Subcutaneous abdominal adipose tissue (tissue), 5 donors: ENCODE results near the gene TSNAX.
"Not testable (repeated sequence)": the region's sequence is repeated elsewhere in the genome, so short reads cannot be mapped to it uniquely, and the experiment has no call there.

Source experiments
- H3K27ac ChIP-seq: one replicate; pipeline ENCODE4 v1.7.0; 2013; ENCODE audit warnings: low read depth, mild to moderate bottlenecking, inconsistent platforms, low read length, moderate library complexity
- H3K27me3 ChIP-seq, 5 donors: one replicate each; pipeline ENCODE4 v1.7.0; 2013; ENCODE audit warnings: low read length in 5 of 5, inconsistent platforms in 1 of 5; ENCODE audit not compliant: control insufficient read depth in 5 of 5, insufficient read depth in 4 of 5
- H3K36me3 ChIP-seq, 5 donors: one replicate each; pipeline ENCODE4 v1.7.0; 2013; ENCODE audit warnings: low read length in 5 of 5; ENCODE audit not compliant: control insufficient read depth in 5 of 5, insufficient read depth in 5 of 5
- H3K4me1 ChIP-seq, 5 donors: one replicate each; pipeline ENCODE4 v1.7.0; 2013; ENCODE audit warnings: low read length in 5 of 5, mild to moderate bottlenecking in 3 of 5, moderate library complexity in 1 of 5; ENCODE audit not compliant: control insufficient read depth in 5 of 5, insufficient read depth in 5 of 5
- H3K4me3 ChIP-seq, 5 donors: one replicate each; pipeline ENCODE4 v1.7.0; 2013; ENCODE audit warnings: low read length in 5 of 5, low read depth in 1 of 5
- H3K9ac ChIP-seq, 5 donors: one replicate each; pipeline ENCODE4 v1.7.0; 2013; ENCODE audit warnings: low read length in 5 of 5, mild to moderate bottlenecking in 4 of 5, moderate library complexity in 3 of 5
- H3K9me3 ChIP-seq, 5 donors: one replicate each; pipeline ENCODE4 v1.7.0; 2013; ENCODE audit warnings: low read length in 5 of 5; ENCODE audit not compliant: control insufficient read depth in 5 of 5
- donor health status: healthy.
- donor health status: healthy.
- donor health status: healthy.
- donor health status: healthy.
- donor health status: healthy.

The TSNAX gene

DNA sequence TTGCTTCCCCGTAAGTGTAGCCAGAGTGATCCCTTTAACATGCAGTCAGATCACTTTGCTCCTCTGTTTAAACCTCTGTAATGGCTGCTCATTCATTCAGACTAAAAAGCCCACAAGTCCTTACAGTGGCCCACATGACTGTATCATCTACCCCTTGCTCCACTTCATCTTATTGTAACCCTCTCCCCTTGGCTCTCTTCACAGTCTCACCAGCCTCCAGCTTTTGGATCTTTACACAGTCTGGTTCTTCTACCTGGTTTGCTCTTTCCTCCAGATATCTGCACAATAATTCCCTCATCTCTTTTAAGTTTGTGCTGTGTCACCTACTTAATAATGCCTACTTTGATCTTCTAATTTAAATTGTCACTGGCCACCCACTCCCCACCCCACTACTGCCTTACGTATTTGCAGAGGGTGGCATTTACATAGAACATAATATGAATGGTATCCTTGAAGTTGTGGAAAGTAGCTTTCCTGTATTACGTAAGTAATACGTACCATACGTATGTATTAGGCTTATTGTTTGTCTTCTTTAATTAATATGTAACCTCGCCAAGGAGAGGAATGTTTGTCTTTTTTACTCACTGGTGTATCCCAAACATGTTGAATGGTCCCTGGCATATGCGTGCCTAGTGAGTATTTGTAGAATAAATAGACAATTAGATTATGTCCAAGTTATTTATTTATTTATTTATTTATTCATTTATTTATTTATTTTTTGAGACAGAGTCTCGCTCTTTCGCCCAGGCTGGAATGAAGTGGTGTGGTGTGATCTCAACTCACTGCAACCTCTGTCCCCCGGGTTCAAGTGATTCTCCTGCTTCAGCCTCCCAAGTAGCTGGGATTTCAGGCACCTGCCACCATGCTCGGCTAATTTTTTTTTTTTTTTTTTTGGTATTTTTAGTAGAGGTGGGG, 48.6 kb downstream of the TSNAX start:
- no peak overlapping the region for H3K4me3 ChIP-seq
- H3K4me1 ChIP-seq = peaks cover 0 to 4% (median 0%) of the 10 kb centered on the region in 5 donors
- no peak overlapping the region for H3K27ac ChIP-seq
- H3K36me3 ChIP-seq = no peaks in the 10 kb centered on the region
- no peaks in the 10 kb centered on the region for H3K27me3 ChIP-seq
- H3K9ac ChIP-seq = no peak overlapping the region
- H3K9me3 ChIP-seq = no peaks in the 10 kb centered on the region

DNA sequence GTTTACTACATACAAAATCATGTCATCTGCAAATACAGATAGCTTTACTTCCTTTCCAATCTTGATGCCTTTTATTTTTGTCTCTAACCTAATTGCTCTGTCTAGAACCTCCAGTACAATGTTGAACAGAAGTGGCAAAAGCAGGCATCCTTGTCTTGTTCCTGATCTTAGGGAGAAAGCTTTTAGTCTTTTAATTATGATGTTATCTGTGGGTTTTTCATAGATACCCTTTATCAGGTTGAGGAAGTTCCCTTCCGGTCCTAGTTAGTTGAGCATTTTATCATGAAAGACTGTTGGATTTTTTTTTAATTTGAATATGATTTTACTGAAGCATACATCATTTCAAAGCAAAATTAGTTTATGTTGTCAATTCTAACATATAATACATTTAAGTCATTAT, 52.4 kb downstream of the TSNAX start:
- no peak overlapping the region for H3K4me3 ChIP-seq
- H3K9ac ChIP-seq = no peak overlapping the region
- H3K27me3 ChIP-seq = no peaks in the 10 kb centered on the region
- H3K9me3 ChIP-seq = no peaks in the 10 kb centered on the region
- H3K27ac ChIP-seq = no peak overlapping the region
- H3K4me1 ChIP-seq = peaks cover 0 to 9% (median 0%) of the 10 kb centered on the region in 5 donors
- H3K36me3 ChIP-seq = no peaks in the 10 kb centered on the region

DNA sequence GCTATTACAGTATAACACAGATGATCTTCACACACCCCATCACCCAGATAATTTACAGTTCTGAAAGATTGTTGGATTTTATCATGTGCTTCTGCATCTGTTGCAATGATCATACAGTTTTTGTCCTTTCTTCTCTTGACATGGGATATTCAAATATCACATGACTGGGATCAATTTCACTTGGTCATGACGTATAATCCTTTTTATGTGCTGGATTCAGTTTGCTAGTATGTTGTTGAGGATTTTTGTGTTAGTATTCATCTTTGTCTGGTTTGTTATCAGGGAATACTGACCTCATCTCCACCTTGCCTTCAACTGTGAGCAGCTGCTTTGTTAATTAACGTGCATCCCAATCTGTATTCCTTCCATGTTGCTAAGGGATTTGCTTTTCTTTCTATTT, 53.4 kb downstream of the TSNAX start:
- Histone ChIP-seq H3K27ac (no peak overlapping the region), H3K36me3 (no peaks in the 10 kb centered on the region), H3K4me3 (no peak overlapping the region), H3K27me3 (no peaks in the 10 kb centered on the region), H3K9ac (no peak overlapping the region), H3K9me3 (no peaks in the 10 kb centered on the region), H3K4me1 (peaks cover 0 to 9% (median 0%) of the 10 kb centered on the region in 5 donors)

GRCh38 chr1:231583376-231583775, 54.9 kb downstream of the TSNAX start:
- Histone ChIP-seq H3K4me1 (peaks cover 0 to 9% (median 0%) of the 10 kb centered on the region in 5 donors), H3K27me3 (no peaks in the 10 kb centered on the region), H3K36me3 (no peaks in the 10 kb centered on the region), H3K9ac (no peak overlapping the region), H3K27ac (no peak overlapping the region), H3K9me3 (no peaks in the 10 kb centered on the region), H3K4me3 (no peak overlapping the region)

DNA sequence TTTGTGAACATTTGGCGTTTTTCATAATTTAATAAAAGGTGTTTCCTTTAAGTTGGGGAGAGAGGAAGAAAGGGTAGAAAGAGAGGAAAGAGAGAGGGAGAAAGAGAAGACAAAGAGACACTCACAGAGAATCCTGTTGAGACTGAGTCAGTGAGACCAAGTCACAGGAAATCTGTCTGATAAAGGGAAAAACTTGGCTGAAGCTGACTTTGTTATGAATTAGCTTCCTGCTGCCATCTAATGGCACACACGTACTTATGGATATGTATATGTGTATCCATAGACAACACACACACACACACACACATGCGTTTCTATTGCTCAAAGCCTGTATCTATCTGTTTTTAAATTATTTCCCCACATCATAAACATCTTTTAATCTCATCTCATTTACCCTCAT, 55.6 kb downstream of the TSNAX start:
- Histone ChIP-seq H3K27ac (no peak overlapping the region), H3K4me3 (no peak overlapping the region), H3K9ac (no peak overlapping the region), H3K4me1 (peaks cover 0 to 9% (median 0%) of the 10 kb centered on the region in 5 donors), H3K27me3 (no peaks in the 10 kb centered on the region), H3K36me3 (no peaks in the 10 kb centered on the region), H3K9me3 (no peaks in the 10 kb centered on the region)

- H3K9me3 ChIP-seq = no peaks in the 10 kb centered on the region
- H3K4me1 ChIP-seq = peaks cover 0 to 9% (median 0%) of the 10 kb centered on the region in 5 donors
- H3K27me3 ChIP-seq = no peaks in the 10 kb centered on the region
- H3K4me3 ChIP-seq = no peak overlapping the region
- H3K9ac ChIP-seq = no peak overlapping the region
- no peak overlapping the region for H3K27ac ChIP-seq
- no peaks in the 10 kb centered on the region for H3K36me3 ChIP-seq
Observed at GRCh38 chr1:231584921-231585320, 56.5 kb downstream of the TSNAX start.

DNA sequence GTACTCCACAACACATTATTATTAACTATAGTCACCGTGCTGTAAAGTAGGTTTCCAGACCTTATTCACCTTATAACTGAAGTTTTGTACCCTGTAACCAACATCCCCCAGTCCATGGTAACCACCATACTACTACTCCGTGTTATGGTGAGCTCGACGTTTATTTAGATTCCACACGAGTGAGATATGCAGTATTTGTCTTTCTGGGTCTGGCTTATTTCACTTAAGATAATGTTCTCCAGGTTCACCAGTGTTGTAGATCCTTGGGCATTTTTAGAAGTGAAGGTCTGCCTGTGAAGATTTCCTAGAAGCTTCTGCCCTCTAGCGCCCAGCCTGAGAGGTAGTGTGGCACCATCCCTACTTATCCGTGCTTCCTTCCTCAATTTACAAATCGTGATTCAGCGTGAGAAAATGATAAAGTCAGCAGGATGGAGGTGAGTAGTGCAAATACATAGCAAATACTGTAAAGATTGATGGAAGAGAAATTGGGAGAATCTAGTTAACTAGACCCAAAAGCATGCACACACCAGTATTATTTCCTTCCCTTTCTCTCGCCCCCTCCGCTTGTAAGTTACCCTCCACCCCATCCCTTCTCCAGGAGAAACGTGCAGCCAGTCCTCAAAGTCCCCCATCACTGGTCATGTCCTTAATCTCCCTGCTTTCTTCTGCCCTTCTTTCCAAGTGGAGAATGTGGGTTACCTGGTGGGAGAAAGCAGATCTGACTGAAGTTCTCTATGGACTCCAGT, 62.2 kb downstream of the TSNAX start:
- Histone ChIP-seq H3K4me3 (no peak overlapping the region), H3K36me3 (no peaks in the 10 kb centered on the region), H3K9ac (no peak overlapping the region), H3K27ac (no peak overlapping the region), H3K27me3 (no peaks in the 10 kb centered on the region), H3K9me3 (no peaks in the 10 kb centered on the region), H3K4me1 (peaks cover 0 to 18% (median 3%) of the 10 kb centered on the region in 5 donors)

DNA sequence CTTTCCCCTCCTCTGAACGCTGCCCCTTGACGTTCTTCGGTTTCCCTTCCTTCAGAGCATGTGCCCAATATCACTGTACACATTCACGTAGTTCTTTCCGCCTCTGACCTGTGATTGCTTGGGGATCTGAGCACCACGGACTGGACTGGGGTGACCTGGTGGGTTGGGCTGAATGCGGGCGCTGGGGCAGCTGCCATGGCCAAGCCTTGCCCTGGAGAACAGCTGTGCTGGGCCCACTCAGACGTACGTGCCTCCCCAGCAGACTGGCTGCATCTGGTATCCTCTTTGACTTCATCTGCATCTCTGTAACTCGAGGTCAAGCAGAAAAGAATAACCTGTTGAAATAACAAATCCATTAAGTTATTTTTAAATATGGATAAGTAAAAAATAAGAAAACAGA, 63.0 kb downstream of the TSNAX start:
- H3K4me1 ChIP-seq = peaks cover 2 to 26% (median 8%) of the 10 kb centered on the region in 5 donors
- H3K9ac ChIP-seq = no peak overlapping the region
- H3K27ac ChIP-seq = no peak overlapping the region
- no peaks in the 10 kb centered on the region for H3K27me3 ChIP-seq
- H3K4me3 ChIP-seq = no peak overlapping the region
- no peaks in the 10 kb centered on the region for H3K36me3 ChIP-seq
- H3K9me3 ChIP-seq = no peaks in the 10 kb centered on the region

- H3K4me1 ChIP-seq = peaks cover 6 to 34% (median 9%) of the 10 kb centered on the region in 5 donors
- no peak overlapping the region for H3K27ac ChIP-seq
- no peak overlapping the region for H3K9ac ChIP-seq
- no peaks in the 10 kb centered on the region for H3K9me3 ChIP-seq
- no peaks in the 10 kb centered on the region for H3K27me3 ChIP-seq
- H3K4me3 ChIP-seq = no peak overlapping the region
- H3K36me3 ChIP-seq = no peaks in the 10 kb centered on the region
Observed at GRCh38 chr1:231592809-231593208, 64.3 kb downstream of the TSNAX start.

- H3K4me3 ChIP-seq, H3K9ac ChIP-seq, H3K27ac ChIP-seq, H3K9me3 ChIP-seq, H3K36me3 ChIP-seq, H3K27me3 ChIP-seq: not testable (repeated sequence)
- peaks cover 6 to 39% (median 9%) of the 10 kb centered on the region in 5 donors for H3K4me1 ChIP-seq
Observed at GRCh38 chr1:231593264-231593663, 64.8 kb downstream of the TSNAX start.
